ENCODE measurements around the gene LHB. TPM values are rescaled to one million over a fixed set of nuclear protein-coding genes. Genes with fewer than 3 reads are reported as not detected.
A peak's percentile ranks its signal among the peaks of the same experiment; 100 is the strongest.

The LHB gene
- polyA plus RNA-seq, 1 donor (not counting 4 experiments of a cell fraction or from before 2014, with no cell fraction given), result not detected

DNA sequence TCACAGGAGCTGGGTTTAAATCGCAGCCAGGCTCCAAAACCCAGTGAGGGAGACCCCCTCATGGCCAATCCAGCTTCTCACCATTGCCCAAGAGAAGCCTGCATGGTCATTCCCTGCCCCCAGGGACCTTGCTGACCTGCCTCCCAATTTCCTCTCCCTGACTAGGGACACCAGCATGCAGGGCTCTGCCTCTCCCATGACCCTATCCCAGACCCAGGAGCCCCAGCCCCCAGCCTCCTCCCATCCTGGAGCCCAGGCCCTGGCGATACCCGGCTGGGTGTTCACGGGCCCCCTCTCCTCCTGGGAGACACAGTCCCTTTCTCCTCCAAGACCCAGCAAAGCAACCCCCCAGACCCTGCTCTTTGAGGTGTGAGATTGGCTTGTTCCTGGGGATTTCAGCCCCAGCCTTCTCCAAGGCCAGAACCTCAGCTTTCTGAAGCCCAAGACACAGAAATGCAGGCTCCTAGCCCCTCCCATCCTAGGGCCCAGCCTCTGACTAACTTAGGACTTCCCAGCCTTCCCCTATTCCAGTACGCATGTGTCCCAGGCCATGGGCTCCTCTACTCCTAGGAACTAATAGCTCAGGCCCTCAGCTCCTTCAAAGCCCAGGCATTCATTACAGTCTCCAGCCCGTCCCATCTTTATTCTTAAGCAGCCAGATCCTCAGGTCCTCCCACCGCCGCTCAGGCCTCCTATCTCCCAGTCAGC is 24.9 kb downstream of the LHB start:
- Histone ChIP-seq H2AFZ (ENCODE audit: control insufficient read depth, low read length) (no peak overlapping the region), H3K79me2 (ENCODE audit: control insufficient read depth, insufficient read depth, low read length) (peaks cover 68% of the 10 kb centered on the region), H3K4me1 (ENCODE audit: control insufficient read depth, extremely low read depth, insufficient read depth, low read length) (peaks cover 15% of the 10 kb centered on the region), H3K27ac (ENCODE audit: control insufficient read depth, insufficient read depth, low read length) (peak overlapping the region; percentile 92), H3K9ac (ENCODE audit: control insufficient read depth, extremely low read depth, insufficient read depth, low read length) (peak overlapping the region; percentile 95), H3K9me3 (ENCODE audit: control insufficient read depth, low read depth, low read length) (no peaks in the 10 kb centered on the region), H3K4me3 (ENCODE audit: control insufficient read depth in 2 of 3, extremely low read depth in 1 of 3, insufficient read depth in 2 of 3, low read depth in 1 of 3, low read length in 3 of 3) (peak overlapping the region; percentile 76 to 98 (median 95)), H3K36me3 (ENCODE audit: control insufficient read depth in 2 of 2, extremely low read depth in 1 of 2, insufficient read depth in 2 of 2, low read length in 2 of 2) (peaks cover 25 to 28% of the 10 kb centered on the region in 2 experiments), H3K27me3 (ENCODE audit: control insufficient read depth, extremely low read depth, insufficient read depth, low read length) (no peaks in the 10 kb centered on the region), H3K4me2 (ENCODE audit: control insufficient read depth, extremely low read depth, insufficient read depth, low read depth, low read length) (peak overlapping the region; percentile 88), H4K20me1 (ENCODE audit: control insufficient read depth, extremely low read depth, insufficient read depth, low read length) (no peaks in the 10 kb centered on the region), H3K9me1 (ENCODE audit: control insufficient read depth, extremely low read depth, insufficient read depth, low read length) (peaks cover 3% of the 10 kb centered on the region)
- dilution Hi-C loops (cut with MboI; ENCODE audit: extremely low pct_ligation_motif_present, low sequenced_read_pairs), result no loop called here
- DNase-seq (ENCODE audit: low read depth, low spot score) (no peak), FAIRE-seq (peak; percentile 80)
- TF ChIP-seq, protein P1, sequence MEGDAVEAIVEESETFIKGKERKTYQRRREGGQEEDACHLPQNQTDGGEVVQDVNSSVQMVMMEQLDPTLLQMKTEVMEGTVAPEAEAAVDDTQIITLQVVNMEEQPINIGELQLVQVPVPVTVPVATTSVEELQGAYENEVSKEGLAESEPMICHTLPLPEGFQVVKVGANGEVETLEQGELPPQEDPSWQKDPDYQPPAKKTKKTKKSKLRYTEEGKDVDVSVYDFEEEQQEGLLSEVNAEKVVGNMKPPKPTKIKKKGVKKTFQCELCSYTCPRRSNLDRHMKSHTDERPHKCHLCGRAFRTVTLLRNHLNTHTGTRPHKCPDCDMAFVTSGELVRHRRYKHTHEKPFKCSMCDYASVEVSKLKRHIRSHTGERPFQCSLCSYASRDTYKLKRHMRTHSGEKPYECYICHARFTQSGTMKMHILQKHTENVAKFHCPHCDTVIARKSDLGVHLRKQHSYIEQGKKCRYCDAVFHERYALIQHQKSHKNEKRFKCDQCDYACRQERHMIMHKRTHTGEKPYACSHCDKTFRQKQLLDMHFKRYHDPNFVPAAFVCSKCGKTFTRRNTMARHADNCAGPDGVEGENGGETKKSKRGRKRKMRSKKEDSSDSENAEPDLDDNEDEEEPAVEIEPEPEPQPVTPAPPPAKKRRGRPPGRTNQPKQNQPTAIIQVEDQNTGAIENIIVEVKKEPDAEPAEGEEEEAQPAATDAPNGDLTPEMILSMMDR (optimal IDR thresholded peaks at IDR 0.05 in 1 of 3, IDR thresholded peaks at IDR 0.05 in 1 of 3, conservative IDR thresholded peaks at IDR 0.05 in 1 of 3; ENCODE audit: extremely low read depth in 1 of 3, insufficient read depth in 2 of 3, low read length in 3 of 3), result no peak
- TF ChIP-seq EZH2 (IDR thresholded peaks at IDR 0.05; ENCODE audit: low read length), result no peak

DNA sequence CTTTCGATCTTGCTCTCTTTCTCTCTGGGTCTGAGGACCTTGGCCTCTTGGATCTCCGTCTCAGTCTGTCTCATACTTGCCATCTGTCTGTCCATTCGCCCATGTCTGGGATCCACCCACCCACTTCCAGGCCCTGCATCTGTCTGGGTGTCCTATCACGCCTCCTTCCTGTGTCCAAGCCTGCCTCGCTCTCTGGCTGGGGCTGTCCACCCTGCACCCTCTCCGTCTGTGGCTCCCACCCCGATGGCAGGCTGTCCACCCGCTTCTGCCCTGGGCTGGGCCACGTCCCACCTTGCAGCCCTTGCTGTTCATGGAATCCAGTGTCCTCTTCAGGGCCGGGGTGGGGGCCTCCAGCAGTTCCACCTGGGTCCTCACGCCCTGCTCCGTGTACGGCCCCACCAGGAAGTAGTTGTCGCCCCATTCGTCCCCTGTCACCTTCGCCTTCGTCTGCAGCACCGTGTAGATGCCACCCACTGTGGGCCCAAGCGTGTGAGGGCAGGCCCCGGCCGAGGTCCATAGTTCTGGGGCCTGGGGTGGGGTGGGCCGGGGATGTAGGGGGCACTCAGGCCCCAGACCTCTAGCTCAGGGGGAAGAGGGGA is 25.8 kb downstream of the LHB start:
- H3K4me1 ChIP-seq (ENCODE audit: control insufficient read depth, extremely low read depth, insufficient read depth, low read length), result peaks cover 15% of the 10 kb centered on the region
- H3K9me1 ChIP-seq (ENCODE audit: control insufficient read depth, extremely low read depth, insufficient read depth, low read length), result peaks cover 3% of the 10 kb centered on the region

More for the DNA sequence above, 25.8 kb downstream of the LHB start:
- TF ChIP-seq, protein P1 (optimal IDR thresholded peaks at IDR 0.05 in 1 of 3, IDR thresholded peaks at IDR 0.05 in 1 of 3, conservative IDR thresholded peaks at IDR 0.05 in 1 of 3; ENCODE audit: extremely low read depth in 1 of 3, insufficient read depth in 2 of 3, low read length in 3 of 3), result no peak
- no peak for TF ChIP-seq EZH2 (IDR thresholded peaks at IDR 0.05; ENCODE audit: low read length)
- no peaks in the 10 kb centered on the region for H3K9me3 ChIP-seq (ENCODE audit: control insufficient read depth, low read depth, low read length)
- H3K79me2 ChIP-seq (ENCODE audit: control insufficient read depth, insufficient read depth, low read length), result peaks cover 60% of the 10 kb centered on the region
- peak overlapping the region; percentile 95 for H3K9ac ChIP-seq (ENCODE audit: control insufficient read depth, extremely low read depth, insufficient read depth, low read length)
- H3K4me3 ChIP-seq (ENCODE audit: control insufficient read depth in 2 of 3, extremely low read depth in 1 of 3, insufficient read depth in 2 of 3, low read depth in 1 of 3, low read length in 3 of 3), result peak overlapping the region in 1 of 3 experiments; percentile 98
- peaks cover 30 to 33% of the 10 kb centered on the region in 2 experiments for H3K36me3 ChIP-seq (ENCODE audit: control insufficient read depth in 2 of 2, extremely low read depth in 1 of 2, insufficient read depth in 2 of 2, low read length in 2 of 2)
- no peak overlapping the region for H3K27ac ChIP-seq (ENCODE audit: control insufficient read depth, insufficient read depth, low read length)
- no peaks in the 10 kb centered on the region for H4K20me1 ChIP-seq (ENCODE audit: control insufficient read depth, extremely low read depth, insufficient read depth, low read length)
- DNase-seq (ENCODE audit: low read depth, low spot score) (no peak), FAIRE-seq (no peak)
- no peak overlapping the region for H2AFZ ChIP-seq (ENCODE audit: control insufficient read depth, low read length)
- dilution Hi-C loops (cut with MboI; ENCODE audit: extremely low pct_ligation_motif_present, low sequenced_read_pairs), result no loop called here
- no peaks in the 10 kb centered on the region for H3K27me3 ChIP-seq (ENCODE audit: control insufficient read depth, extremely low read depth, insufficient read depth, low read length)
- peak overlapping the region; percentile 88 for H3K4me2 ChIP-seq (ENCODE audit: control insufficient read depth, extremely low read depth, insufficient read depth, low read depth, low read length)

Measured in keratinocyte (primary cell).